HG03196 (cell line): ENCODE measurements around the gene MBD3L5.
"Not testable (repeated sequence)": the region's sequence is repeated elsewhere in the genome, so short reads cannot be mapped to it uniquely, and the experiment has no call there.

Source experiments
- ATAC-seq: cut with Tn5 transposase; IDR thresholded peaks from one replicate; pipeline ENCODE4 v1.9.1; 2021; ENCODE audit not compliant: unreplicated experiment

The MBD3L5 gene

DNA sequence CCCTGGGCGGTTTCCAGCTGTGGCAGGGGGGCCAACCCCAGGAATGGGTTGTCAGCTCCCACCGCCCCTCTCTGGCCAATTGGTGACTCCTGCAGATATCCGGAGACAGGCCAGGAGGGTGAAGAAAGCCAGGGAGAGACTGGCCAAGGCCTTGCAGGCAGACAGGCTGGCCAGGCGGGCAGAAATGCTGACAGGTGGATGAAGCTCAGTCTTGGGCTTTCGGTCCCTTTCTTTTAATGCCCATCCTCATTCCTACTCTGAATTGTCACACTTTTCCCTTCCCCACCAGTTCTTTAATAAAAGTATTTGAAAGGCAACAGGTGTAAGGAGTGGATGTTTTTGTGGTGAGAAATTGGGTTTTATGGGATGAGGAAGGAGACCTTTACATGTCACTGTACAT lies 21.0 kb downstream of the MBD3L5 start:
- ATAC-seq: not testable (repeated sequence)

DNA sequence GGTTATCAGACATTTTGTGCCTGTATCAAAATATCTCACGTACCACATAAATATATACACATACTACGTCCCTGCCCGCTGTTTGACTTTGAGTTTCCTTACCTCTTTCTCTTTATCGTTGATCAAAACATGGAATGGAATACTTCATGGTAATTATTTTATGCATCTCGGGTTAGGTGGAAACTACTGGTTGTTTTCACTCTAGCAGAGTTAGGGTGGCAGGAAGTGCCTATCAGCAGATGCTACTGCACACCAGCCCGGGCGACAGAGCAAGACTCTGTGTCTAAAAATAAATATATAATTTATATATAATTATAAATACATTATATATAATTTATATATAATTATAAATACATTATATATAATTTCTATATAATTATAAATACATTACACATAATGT lies 22.5 kb downstream of the MBD3L5 start:
- ATAC-seq: not testable (repeated sequence)

DNA sequence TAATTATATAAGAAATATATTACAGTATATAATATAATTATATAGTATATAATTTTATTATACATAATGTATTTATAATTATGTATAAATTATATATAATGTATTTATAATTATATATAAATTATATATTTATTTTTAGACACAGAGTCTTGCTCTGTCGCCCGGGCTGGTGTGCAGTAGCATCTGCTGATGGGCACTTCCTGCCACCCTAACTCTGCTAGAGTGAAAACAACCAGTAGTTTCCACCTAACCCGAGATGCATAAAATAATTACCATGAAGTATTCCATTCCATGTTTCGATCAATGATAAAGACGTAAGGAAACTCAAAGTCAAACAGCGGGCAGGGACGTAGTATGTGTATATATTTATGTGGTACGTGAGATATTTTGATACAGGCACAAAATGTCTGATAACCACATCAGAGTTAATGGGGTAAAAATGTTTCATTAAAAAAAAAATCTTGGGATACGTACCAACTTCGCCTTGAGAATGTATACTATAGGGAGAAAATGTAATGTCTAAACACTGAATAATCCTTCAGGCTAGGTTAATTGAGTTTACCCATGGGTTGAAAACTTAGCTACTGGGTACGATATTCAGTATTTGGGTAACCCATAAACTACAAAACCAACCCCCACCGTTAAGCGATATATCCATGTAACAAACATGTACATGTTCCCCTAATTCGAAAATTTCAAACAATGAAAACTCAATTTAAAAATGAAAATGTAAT lies 24.4 kb downstream of the MBD3L5 start:
- ATAC-seq: not testable (repeated sequence)

DNA sequence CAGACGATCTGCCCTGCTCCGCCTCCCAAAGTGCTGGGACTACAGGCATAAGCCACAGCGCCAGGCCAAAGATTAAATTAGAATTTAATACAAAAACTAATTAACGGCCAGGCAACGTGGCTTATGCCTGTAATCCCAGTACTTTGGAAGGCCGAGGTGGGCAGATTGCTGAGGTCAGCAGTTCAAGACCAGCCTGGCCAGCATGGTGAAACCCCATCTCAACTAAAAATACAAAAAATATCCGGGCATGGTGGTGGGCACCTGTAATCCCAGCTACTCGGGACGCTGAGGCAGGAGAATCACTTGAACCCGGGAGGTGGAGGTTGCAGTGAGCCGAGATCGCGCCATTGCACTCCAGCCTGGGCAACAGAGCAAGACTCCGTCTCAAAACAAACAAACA lies 25.3 kb downstream of the MBD3L5 start:
- ATAC-seq: not testable (repeated sequence)

DNA sequence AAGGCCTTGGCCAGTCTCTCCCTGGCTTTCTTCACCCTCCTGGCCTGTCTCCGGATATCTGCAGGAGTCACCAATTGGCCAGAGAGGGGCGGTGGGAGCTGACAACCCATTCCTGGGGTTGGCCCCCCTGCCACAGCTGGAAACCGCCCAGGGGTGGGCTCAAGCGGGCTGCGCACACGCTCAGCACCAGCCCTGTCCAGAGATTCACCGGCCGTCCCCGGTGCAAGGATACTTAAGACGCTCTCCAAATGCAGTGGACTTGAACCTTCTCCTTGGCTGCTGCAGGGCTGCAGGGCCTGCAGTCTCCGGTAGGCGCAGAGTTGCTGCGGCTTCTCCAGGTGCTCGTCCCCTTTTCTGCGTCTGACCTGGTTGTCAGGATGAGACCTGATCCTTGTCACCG lies 26.0 kb downstream of the MBD3L5 start:
- not testable (repeated sequence) for ATAC-seq

DNA sequence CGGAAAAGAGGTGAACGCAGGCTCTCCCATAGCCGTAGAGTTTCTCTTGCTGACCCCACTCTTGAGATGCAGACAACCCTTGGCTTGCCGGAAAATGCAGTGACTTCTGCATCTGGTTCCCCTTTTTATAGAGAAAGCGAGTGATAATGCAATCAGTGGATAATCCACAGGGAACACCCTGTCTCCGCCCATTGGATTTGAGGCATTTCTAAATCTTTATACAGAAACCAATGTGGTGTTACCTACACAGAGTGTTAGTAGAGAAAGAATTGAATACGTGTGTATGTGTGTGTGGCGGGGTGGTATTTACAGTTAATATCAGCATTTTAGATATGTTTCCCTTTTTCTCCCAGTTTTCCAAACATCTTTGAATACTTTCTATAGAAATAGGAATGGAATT lies 28.2 kb downstream of the MBD3L5 start, which contains the start of gene MBD3L3:
Gene MBD3L3, minus strand, starts transcription at position 101 of the 400 bp plus-strand sequence. Its CDS starts 71 bp downstream, at position 30.
- not testable (repeated sequence) for ATAC-seq

DNA sequence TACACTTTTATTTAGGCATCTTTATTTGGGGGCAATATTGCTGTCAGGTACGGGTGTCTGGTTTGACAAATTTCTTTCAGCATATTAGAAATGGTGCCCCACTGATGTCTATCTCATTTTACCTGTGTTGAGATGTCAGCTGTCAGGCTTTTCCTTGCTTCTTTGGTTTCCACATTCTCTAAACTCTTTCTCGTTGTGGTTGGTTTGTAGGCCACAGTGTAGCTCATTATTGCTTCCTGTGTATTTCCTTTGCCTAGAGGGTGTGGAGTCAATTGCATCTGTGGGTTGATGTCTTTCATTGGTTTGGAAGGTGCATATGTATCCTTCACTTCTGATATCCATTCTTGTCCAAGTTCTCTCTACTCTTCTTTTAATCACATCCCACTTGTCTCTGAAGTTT lies 29.6 kb downstream of the MBD3L5 start:
- ATAC-seq: not testable (repeated sequence)

DNA sequence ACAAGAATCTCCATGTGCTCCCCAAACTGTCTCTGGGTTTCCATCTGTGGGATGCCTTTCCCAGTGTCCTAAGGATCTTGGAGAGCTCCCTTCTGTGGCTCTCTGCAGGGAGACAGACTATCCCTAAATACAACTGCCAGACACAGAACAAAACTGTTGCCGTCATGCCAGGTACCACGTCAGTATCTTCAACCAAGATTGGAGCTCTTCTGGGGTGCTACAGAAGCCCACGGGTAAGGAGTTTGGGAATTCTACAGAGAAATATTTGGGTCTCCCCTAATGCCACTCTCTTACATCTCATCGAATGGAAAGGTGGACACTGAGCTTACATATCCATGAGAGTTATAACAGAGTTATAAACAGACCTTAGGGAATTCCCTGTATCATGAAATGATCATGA lies 33.0 kb downstream of the MBD3L5 start:
- no peak for ATAC-seq

DNA sequence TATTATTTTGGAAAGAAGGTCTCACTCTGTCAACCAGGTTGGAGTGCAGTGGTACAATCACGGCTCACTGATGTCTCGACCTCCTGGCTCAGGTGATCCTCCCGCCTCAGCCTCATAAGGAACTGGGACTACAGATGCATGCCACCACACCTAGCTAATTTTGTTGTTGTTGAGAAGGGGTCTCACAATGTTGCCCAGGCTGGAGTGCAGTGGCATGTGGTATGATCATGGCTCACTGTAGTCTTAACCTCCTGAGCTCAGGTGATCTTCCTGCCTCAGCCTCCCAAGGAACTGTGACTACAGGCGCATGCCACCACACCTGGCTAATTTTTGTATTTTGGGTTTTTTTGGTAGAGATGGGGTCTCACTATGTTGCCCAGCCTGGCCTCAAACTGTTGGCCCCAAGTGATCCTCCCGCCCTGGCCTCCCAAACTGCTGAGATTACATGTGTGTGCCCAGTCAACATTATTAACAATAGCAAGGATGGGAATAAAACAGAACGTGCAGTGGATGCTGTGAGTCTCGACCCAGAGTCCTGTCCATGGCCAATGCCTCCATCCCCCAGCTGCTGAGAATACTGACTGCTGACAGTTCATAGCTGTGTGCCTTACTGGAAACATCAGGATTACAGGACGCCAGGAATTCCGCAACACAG lies 33.5 kb downstream of the MBD3L5 start:
- ATAC-seq: no peak

DNA sequence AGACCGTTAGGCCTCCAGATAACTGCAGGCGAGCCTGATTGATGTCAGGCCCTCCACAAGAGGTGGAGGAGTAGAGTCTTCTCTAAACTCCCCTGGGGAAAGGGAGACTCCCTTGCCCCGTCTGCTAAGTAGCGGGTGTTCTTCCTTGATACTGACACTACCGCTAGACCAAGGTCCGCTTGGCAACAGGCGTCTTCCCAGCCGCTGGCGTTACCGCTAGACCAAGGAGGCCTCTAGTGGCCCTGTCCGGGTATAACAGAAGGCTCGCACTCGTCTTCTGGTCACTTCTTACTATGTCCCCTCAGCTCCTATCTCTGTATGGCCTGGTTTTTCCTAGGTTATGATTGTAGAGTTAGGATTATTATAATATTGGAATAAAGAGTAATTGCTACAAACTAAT lies 36.7 kb downstream of the MBD3L5 start:
- ATAC-seq: not testable (repeated sequence)

DNA sequence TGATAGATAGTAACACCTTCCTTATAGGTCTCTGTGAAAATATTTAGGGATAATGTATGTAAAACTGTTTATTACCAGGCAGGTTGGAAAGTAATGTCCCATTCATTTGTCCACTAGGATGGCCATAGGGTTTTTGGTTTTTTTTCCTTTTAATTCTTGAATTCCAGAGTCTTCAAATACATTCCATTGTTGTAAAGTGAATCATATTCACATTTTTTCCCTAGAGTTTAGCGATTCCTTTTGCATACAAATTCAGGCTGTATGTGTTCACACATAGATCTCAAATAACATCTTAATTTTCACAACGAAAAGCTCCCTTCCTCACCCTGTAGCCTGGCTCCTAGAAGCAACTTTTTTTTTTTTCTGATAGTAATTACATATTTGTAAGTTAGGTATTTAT lies 37.3 kb downstream of the MBD3L5 start:
- ATAC-seq: no peak

DNA sequence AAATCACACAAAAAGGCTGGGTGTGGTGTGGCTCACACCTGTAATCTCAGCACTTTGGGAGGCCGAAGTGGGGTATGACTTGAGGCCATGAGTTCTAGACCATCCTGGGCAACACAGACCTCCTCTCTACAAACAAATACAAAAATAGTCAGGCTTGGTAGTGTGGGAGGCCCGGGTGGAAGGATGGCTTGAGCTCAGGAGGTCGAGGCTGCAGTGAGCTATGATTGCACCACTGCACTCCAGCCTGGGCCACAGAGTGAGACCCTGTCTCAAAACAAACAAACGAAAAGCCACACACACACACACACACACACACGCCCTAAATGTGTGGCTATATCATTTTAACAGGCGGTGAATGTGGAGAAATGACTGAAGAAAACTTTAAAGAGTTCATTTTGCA lies 38.2 kb downstream of the MBD3L5 start:
- no peak for ATAC-seq

DNA sequence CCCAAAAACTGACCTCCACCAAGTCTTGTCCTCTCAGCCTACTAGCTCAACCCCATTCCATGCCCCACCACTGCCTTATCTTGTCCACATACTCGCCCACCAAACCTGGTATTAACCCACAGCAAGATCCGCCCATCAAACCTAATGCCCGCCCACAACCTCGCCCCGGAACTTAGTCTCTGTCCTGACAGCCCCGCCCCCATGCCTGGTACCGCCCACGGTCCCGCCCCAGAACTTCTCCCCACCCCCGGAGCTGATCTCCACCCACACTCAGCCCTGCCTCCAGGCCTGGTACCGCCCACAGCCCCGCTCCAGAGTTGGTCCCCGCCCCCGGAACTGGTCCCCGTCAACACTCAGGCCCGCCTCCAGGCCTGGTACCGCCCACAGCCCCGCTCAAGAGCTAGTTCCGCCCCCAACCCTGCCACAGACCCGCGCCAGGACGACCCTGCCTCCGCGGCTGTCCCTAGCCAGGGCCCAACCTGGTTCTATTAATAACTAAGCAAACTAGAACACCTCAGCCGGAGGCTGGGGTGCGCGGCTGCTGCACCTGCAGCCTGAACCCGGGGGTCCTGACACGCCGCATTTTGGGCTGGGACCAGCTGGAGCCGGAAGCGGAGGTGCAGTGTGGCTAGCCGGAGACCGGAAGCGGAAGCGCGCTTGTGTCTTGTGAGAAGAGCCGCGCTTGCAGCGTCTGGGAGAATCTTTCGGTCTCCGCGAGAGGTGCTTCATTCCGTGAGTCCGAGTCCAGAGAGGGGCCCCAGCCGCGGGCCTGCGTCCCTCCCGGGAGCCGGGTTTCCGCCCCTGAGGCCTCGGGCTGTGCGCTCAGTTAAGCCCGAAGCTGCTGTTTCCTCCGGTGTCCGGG lies 38.9 kb downstream of the MBD3L5 start, which contains the start of gene ZNF557:
Gene ZNF557, plus strand, starts transcription at position 662 of the 862 bp plus-strand sequence. CDS start 5,372 bp downstream, outside the sequence.
- ATAC-seq: peak; percentile 91

DNA sequence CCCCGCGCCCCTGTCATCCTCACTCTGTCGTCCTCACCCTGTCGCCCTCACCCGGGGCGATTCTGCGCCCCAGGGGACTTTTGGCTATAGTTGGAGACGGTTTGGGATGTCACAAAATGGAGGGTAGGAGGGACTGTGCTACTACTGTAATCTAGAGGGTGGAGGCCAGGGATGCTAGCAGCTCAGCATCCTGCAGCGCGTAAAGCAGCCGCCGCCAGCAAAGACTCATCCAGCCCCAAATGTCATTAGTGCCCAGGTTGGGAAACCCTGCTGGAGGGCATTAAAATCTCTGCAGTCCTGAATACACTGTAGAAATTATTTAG lies 39.5 kb downstream of the MBD3L5 start:
- ATAC-seq: peak; percentile 21

DNA sequence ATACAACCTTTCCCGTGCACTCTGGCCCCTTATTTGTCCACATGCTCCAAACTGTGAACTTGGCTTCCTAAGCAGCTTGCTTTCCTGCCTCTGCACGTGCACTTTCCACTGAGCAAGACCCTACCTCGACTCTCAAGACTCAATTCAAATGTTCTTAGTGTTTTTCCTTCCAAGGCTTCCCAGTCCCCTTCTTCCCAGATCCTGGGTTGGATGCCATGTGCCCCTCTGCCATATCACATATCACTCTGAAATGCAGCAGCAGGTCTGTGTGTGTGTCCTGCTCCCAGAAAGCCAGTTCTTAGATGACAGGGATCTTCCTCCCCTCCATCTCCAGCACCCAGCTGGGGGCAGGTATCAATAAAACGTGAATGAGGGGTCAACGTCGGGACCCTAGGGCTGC lies 42.2 kb downstream of the MBD3L5 start:
- no peak for ATAC-seq

DNA sequence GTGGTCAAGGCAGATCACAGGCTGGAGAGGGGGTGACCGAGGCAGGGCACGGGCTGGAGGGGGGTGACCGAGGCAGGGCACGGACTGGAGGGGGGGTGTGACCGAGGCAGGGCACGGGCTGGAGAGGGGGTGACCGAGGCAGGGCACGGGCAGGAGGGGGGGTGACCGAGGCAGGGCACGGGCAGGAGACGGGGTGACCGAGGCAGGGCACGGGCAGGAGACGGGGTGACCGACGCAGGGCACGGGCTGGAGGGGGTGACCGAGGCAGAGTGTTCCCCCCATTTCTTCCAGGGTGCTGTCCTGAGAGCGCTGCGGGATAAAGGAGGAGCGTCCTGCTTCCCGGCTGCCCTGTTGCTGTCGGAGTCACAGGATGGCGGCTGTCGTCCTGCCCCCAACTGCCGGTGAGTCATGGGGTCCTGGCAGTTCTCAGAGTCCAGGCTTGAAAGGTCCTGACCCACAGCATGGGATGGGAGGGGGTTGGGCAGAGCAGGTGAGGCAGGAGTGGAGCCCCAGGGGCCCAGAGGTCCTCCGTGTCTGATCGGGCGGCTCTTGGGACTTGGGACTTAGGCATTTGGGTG lies 44.4 kb downstream of the MBD3L5 start:
- ATAC-seq: no peak

DNA sequence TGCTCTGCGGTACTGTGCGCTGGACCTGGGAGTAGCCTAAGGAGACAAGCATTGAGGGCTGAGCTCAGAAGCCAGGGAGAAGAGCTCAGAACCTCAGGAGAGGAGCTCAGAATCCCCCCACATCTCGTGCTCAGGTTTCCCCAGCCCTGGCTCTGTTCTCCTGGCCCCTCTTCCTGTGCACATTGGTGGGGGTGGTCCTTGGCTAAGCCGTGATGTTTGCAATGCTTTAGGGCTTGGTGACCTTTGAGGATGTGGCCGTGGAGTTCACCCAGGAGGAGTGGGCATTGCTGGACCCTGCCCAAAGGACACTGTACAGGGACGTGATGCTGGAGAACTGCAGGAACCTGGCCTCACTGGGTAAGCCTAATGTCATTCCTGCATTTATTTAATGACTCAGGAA lies 45.8 kb downstream of the MBD3L5 start:
- ATAC-seq: no peak

DNA sequence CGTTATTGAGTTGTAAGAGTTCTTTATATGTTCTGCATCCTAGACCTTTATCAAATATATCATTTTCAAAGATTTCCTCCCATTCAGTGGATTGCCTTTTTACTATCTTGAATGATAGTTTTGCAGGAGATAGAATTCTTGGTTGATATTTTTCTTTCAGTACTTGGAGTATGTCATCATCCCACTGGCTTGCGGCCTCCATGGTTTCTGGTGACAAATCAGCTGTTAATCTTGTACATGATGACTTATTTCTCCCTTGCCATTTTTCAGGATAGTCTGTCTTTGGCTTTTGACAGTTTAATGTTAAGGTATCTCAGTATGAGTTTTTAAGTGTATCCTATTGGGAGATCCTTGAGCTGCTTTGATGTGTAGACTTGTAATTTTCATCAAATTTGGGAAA lies 47.6 kb downstream of the MBD3L5 start:
- no peak for ATAC-seq
